Activated CD4-positive, alpha-beta memory T cell treated with anti-CD3 and anti-CD28 coated beads for 36 hours (primary cell): ENCODE data around the gene LPP. TPM values are rescaled to one million over a fixed set of nuclear protein-coding genes. Genes with fewer than 3 reads are reported as not detected.
A peak's percentile ranks its signal among the peaks of the same experiment; 100 is the strongest.

Experiments
- CTCF ChIA-PET: fragments of 350-600 bp; sonication (Branson Sonifier 250); formaldehyde crosslinking; loops from one replicate; lab custom pipeline; 2021; ENCODE audit warnings: antibody characterized with exemption, inconsistent platforms; lab: Charles Lee
- POLR2A ChIA-PET: fragments of 350-600 bp; sonication (Branson Sonifier 250); formaldehyde crosslinking; loops from one replicate; lab custom pipeline; 2021; ENCODE audit warnings: antibody characterized with exemption; lab: Charles Lee
- DNase-seq: peaks from one replicate; pipeline ENCODE4 v3.0.0-alpha.2; 2020
- H3K27ac Mint-ChIP-seq: one replicate; pipeline ENCODE4 v1.8.0; 2021; ENCODE audit warnings: mixed read lengths
- H3K27me3 Mint-ChIP-seq: one replicate; pipeline ENCODE4 v1.8.0; 2021; ENCODE audit warnings: mixed read lengths
- H3K36me3 Mint-ChIP-seq: one replicate; pipeline ENCODE4 v1.8.0; 2021; ENCODE audit warnings: mixed read lengths
- H3K4me1 Mint-ChIP-seq: one replicate; pipeline ENCODE4 v1.8.0; 2021; ENCODE audit warnings: low read depth, mixed read lengths
- H3K4me3 Mint-ChIP-seq: one replicate; pipeline ENCODE4 v1.8.0; 2021; ENCODE audit warnings: mild to moderate bottlenecking, mixed read lengths
- H3K9me3 Mint-ChIP-seq: one replicate; pipeline ENCODE4 v1.8.0; 2021; ENCODE audit warnings: mixed read lengths
- intact Hi-C: fragments of 100-400 bp; cut with micrococcal nuclease; formaldehyde crosslinking; loops from one replicate; pipeline ENCODE4 v1.15.1; 2023
- total RNA-seq, 2 experiments: library from RNA; stranded (reverse); gene quantifications; one replicate each; pipeline ENCODE4 v1.2.3, GENCODE V29; 2021

The LPP gene
- total RNA-seq, 2 experiments from 2014 or later: 41.0 to 43.6 TPM

GRCh38 chr3:188670446-188670845, 516.5 kb downstream of the LPP start:
- H3K4me3 Mint-ChIP-seq: no peak overlapping the region
- CTCF ChIA-PET: no interaction called here
- no peaks in the 10 kb centered on the region for H3K27me3 Mint-ChIP-seq
- H3K4me1 Mint-ChIP-seq: peaks cover 16% of the 10 kb centered on the region
- H3K27ac Mint-ChIP-seq: no peak overlapping the region
- H3K9me3 Mint-ChIP-seq: peaks cover 4% of the 10 kb centered on the region
- POLR2A ChIA-PET: no interaction called here
- H3K36me3 Mint-ChIP-seq: peaks cover 8% of the 10 kb centered on the region
- intact Hi-C loops: no loop called here
- no peak for DNase-seq

GRCh38 chr3:188671971-188672370, 518.0 kb downstream of the LPP start:
- Mint-ChIP-seq H3K4me3 (no peak overlapping the region), H3K27ac (no peak overlapping the region), H3K4me1 (peaks cover 14% of the 10 kb centered on the region), H3K36me3 (peaks cover 7% of the 10 kb centered on the region), H3K9me3 (peaks cover 4% of the 10 kb centered on the region), H3K27me3 (no peaks in the 10 kb centered on the region)
- no peak for DNase-seq
- intact Hi-C loops: no loop called here
- ChIA-PET CTCF (interaction anchor here (0.9 to 1.4 kb wide), 3 partner anchors 19 to 931 kb away, joined by 3 to 5 read pairs (median 4); no protein-coding TSS in a partner anchor), POLR2A (interaction anchor here (1.6 kb wide), 1 partner anchor 9 kb away, joined by 3 read pairs; no protein-coding TSS in a partner anchor)

GRCh38 chr3:188672840-188673239, 518.9 kb downstream of the LPP start:
- no peak for DNase-seq
- no peaks in the 10 kb centered on the region for H3K27me3 Mint-ChIP-seq
- peaks cover 4% of the 10 kb centered on the region for H3K9me3 Mint-ChIP-seq
- H3K4me1 Mint-ChIP-seq: peaks cover 13% of the 10 kb centered on the region
- H3K36me3 Mint-ChIP-seq: peaks cover 7% of the 10 kb centered on the region
- H3K27ac Mint-ChIP-seq: no peak overlapping the region
- no peak overlapping the region for H3K4me3 Mint-ChIP-seq
- ChIA-PET CTCF (interaction anchor here (1.1 to 1.4 kb wide), 2 partner anchors 282 to 932 kb away, joined by 3 to 5 read pairs; no protein-coding TSS in a partner anchor), POLR2A (no interaction called here)
- intact Hi-C loops: no loop called here

GRCh38 chr3:188673646-188674186, 519.8 kb downstream of the LPP start:
- Mint-ChIP-seq H3K4me3 (no peak overlapping the region), H3K27me3 (no peaks in the 10 kb centered on the region), H3K4me1 (peaks cover 6% of the 10 kb centered on the region), H3K36me3 (peaks cover 6% of the 10 kb centered on the region), H3K9me3 (peaks cover 4% of the 10 kb centered on the region), H3K27ac (no peak overlapping the region)
- CTCF ChIA-PET: interaction anchor here (1.4 kb wide), 1 partner anchor 281 kb away, joined by 5 read pairs; no protein-coding TSS in a partner anchor
- intact Hi-C loops: no loop called here
- POLR2A ChIA-PET: no interaction called here
- DNase-seq: no peak

GRCh38 chr3:188674595-188674994, 520.6 kb downstream of the LPP start:
- ChIA-PET CTCF (no interaction called here), POLR2A (no interaction called here)
- no peak for DNase-seq
- no peak overlapping the region for H3K27ac Mint-ChIP-seq
- intact Hi-C loops: no loop called here
- no peak overlapping the region for H3K4me3 Mint-ChIP-seq
- H3K4me1 Mint-ChIP-seq: peaks cover 9% of the 10 kb centered on the region
- H3K9me3 Mint-ChIP-seq: no peaks in the 10 kb centered on the region
- H3K36me3 Mint-ChIP-seq: no peaks in the 10 kb centered on the region
- no peaks in the 10 kb centered on the region for H3K27me3 Mint-ChIP-seq

GRCh38 chr3:188677344-188677743, 523.4 kb downstream of the LPP start:
- DNase-seq: no peak
- intact Hi-C loops: no loop called here
- Mint-ChIP-seq H3K27me3 (no peaks in the 10 kb centered on the region), H3K27ac (no peak overlapping the region), H3K36me3 (peaks cover 2% of the 10 kb centered on the region), H3K9me3 (no peaks in the 10 kb centered on the region), H3K4me3 (no peak overlapping the region), H3K4me1 (peaks cover 18% of the 10 kb centered on the region)
- POLR2A ChIA-PET: no interaction called here
- CTCF ChIA-PET: no interaction called here

GRCh38 chr3:188680189-188680588, 526.2 kb downstream of the LPP start:
- DNase-seq: no peak
- ChIA-PET POLR2A (interaction anchor here (1.2 kb wide), 1 partner anchor 9 kb away, joined by 3 read pairs; no protein-coding TSS in a partner anchor), CTCF (no interaction called here)
- H3K27me3 Mint-ChIP-seq: no peaks in the 10 kb centered on the region
- intact Hi-C loops: loop anchor here (5.0 to 10.0 kb wide), 3 partner anchors 358 to 943 kb away; no protein-coding TSS in a partner anchor
- no peak overlapping the region for H3K4me3 Mint-ChIP-seq
- peaks cover 34% of the 10 kb centered on the region for H3K4me1 Mint-ChIP-seq
- peaks cover 5% of the 10 kb centered on the region for H3K36me3 Mint-ChIP-seq
- no peak overlapping the region for H3K27ac Mint-ChIP-seq
- H3K9me3 Mint-ChIP-seq: no peaks in the 10 kb centered on the region

GRCh38 chr3:188680605-188681004, 526.6 kb downstream of the LPP start:
- no peaks in the 10 kb centered on the region for H3K9me3 Mint-ChIP-seq
- no peaks in the 10 kb centered on the region for H3K27me3 Mint-ChIP-seq
- no peak overlapping the region for H3K27ac Mint-ChIP-seq
- intact Hi-C loops: loop anchor here (5.0 to 10.0 kb wide), 3 partner anchors 358 to 943 kb away; no protein-coding TSS in a partner anchor
- ChIA-PET POLR2A (interaction anchor here (1.2 kb wide), 1 partner anchor 9 kb away, joined by 3 read pairs; no protein-coding TSS in a partner anchor), CTCF (no interaction called here)
- H3K4me3 Mint-ChIP-seq: no peak overlapping the region
- H3K36me3 Mint-ChIP-seq: peaks cover 6% of the 10 kb centered on the region
- peaks cover 34% of the 10 kb centered on the region for H3K4me1 Mint-ChIP-seq
- DNase-seq: no peak

- no peaks in the 10 kb centered on the region for H3K9me3 Mint-ChIP-seq
- H3K4me3 Mint-ChIP-seq: no peak overlapping the region
- intact Hi-C loops: loop anchor here (5.0 to 10.0 kb wide), 3 partner anchors 360 to 945 kb away; no protein-coding TSS in a partner anchor
- ChIA-PET CTCF (no interaction called here), POLR2A (no interaction called here)
- H3K4me1 Mint-ChIP-seq: peaks cover 41% of the 10 kb centered on the region
- H3K27me3 Mint-ChIP-seq: no peaks in the 10 kb centered on the region
- peaks cover 6% of the 10 kb centered on the region for H3K36me3 Mint-ChIP-seq
- DNase-seq: no peak
- no peak overlapping the region for H3K27ac Mint-ChIP-seq
Measured at GRCh38 chr3:188682316-188682715, 528.4 kb downstream of the LPP start.

- Mint-ChIP-seq H3K9me3 (no peaks in the 10 kb centered on the region), H3K4me3 (no peak overlapping the region), H3K36me3 (peaks cover 6% of the 10 kb centered on the region), H3K4me1 (peaks cover 41% of the 10 kb centered on the region), H3K27me3 (no peaks in the 10 kb centered on the region), H3K27ac (peak overlapping the region; percentile 40)
- ChIA-PET POLR2A (no interaction called here), CTCF (no interaction called here)
- peak; percentile 74 for DNase-seq
- intact Hi-C loops: loop anchor here (1.0 to 10.0 kb wide), 9 partner anchors 17 to 946 kb away; no protein-coding TSS in a partner anchor
Measured at GRCh38 chr3:188683032-188683521, 529.1 kb downstream of the LPP start.

GRCh38 chr3:188684276-188684675, 530.3 kb downstream of the LPP start:
- Mint-ChIP-seq H3K27ac (no peak overlapping the region), H3K9me3 (no peaks in the 10 kb centered on the region), H3K36me3 (peaks cover 6% of the 10 kb centered on the region), H3K4me1 (peaks cover 46% of the 10 kb centered on the region), H3K27me3 (no peaks in the 10 kb centered on the region), H3K4me3 (no peak overlapping the region)
- DNase-seq: no peak
- intact Hi-C loops: loop anchor here (5.0 to 10.0 kb wide), 3 partner anchors 362 to 947 kb away; no protein-coding TSS in a partner anchor
- ChIA-PET POLR2A (no interaction called here), CTCF (no interaction called here)

GRCh38 chr3:188685789-188686188, 531.8 kb downstream of the LPP start:
- peaks cover 46% of the 10 kb centered on the region for H3K4me1 Mint-ChIP-seq
- intact Hi-C loops: loop anchor here (10.0 kb wide), 1 partner anchor 881 kb away; no protein-coding TSS in a partner anchor
- DNase-seq: no peak
- H3K27me3 Mint-ChIP-seq: no peaks in the 10 kb centered on the region
- H3K36me3 Mint-ChIP-seq: peaks cover 6% of the 10 kb centered on the region
- H3K4me3 Mint-ChIP-seq: no peak overlapping the region
- no peaks in the 10 kb centered on the region for H3K9me3 Mint-ChIP-seq
- CTCF ChIA-PET: interaction anchor here (1.1 to 1.8 kb wide), 2 partner anchors 939 to 946 kb away, joined by 3 to 7 read pairs; no protein-coding TSS in a partner anchor
- POLR2A ChIA-PET: interaction anchor here (1.0 kb wide), 1 partner anchor 229 kb away, joined by 3 read pairs; no protein-coding TSS in a partner anchor
- H3K27ac Mint-ChIP-seq: no peak overlapping the region
